ENCODE results near the gene WDFY2. TPM values are rescaled to one million over a fixed set of nuclear protein-coding genes. Genes with fewer than 3 reads are reported as not detected.

WDFY2 gene
- total RNA-seq, 4 donors from 2014 or later = 5.2 to 11.5 (median 8.5) TPM

DNA sequence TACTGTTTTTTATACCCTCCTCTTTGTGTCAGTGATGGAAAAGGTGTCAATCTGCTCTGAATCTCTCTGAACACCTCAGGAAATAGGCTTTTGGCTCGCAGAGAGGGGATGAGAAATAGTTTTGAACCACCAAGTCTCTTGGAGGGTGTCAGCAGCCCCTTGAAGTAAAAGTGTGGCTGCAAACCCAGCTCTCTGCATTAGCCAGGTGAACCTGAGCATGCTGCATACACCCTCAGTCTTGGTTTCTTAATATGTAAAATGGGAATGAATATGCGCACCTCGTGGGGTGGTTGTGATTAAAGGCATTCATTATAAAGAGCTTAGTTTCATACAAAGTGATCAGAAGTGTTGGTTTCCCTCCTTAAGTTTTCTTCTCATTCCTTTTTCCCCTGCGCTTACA lies 221.1 kb downstream of the WDFY2 start:
- no peaks in the 10 kb centered on the region for H3K27me3 ChIP-seq
- 82% methylated on average over 4 of the region's 4 CpGs; no CpG with 5 or more reads in 1 of the 2 donors for WGBS, 2 donors (ENCODE audit: low coverage in 1 of 2)
- TF ChIP-seq POLR2AphosphoS5 (IDR thresholded peaks at IDR 0.05) = no peak
- H3K4me1 ChIP-seq = peaks cover 2 to 56% (median 27%) of the 10 kb centered on the region in 3 donors
- ATAC-seq = no peak
- H3K27ac ChIP-seq = peak overlapping the region in 3 of 4 donors; percentile 97 to 100 (median 99)
- peak overlapping the region in 1 of 2 donors; percentile 87 for H3K4me3 ChIP-seq
- H3K36me3 ChIP-seq = no peaks in the 10 kb centered on the region
- no peaks in the 10 kb centered on the region for H3K9me3 ChIP-seq

DNA sequence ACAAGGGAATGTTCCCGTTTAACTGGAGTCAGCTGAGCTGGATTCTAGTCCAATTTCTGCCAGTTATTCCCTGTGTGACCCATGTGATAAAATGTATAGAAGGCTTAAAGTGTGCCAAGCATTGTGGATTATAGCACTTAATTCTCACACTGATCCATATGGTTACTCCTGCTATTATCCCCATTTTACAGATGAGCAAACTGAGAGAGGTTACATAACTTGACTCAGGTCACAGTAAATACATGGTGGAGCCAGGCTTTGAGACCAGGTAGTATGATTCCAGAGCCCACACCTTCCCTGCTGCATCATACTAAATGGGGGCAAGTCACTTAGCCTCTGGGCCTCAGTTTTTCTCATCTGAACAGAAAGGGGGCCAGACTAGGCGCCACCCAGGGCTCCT lies 221.7 kb downstream of the WDFY2 start:
- H3K9me3 ChIP-seq = no peaks in the 10 kb centered on the region
- no peak for ATAC-seq
- no peaks in the 10 kb centered on the region for H3K36me3 ChIP-seq
- peaks cover 2 to 50% (median 27%) of the 10 kb centered on the region in 3 donors for H3K4me1 ChIP-seq
- H3K4me3 ChIP-seq = no peak overlapping the region
- no peaks in the 10 kb centered on the region for H3K27me3 ChIP-seq
- 100% methylated on average over 1 of the region's 2 CpGs for WGBS, 2 donors (ENCODE audit: low coverage in 1 of 2)
- TF ChIP-seq POLR2A (IDR thresholded peaks at IDR 0.05) = no peak
- no peak for TF ChIP-seq POLR2AphosphoS5 (IDR thresholded peaks at IDR 0.05)
- TF ChIP-seq EP300 (IDR thresholded peaks at IDR 0.05) = no peak
- no peak for TF ChIP-seq CTCF (IDR thresholded peaks at IDR 0.05)
- H3K27ac ChIP-seq = peak overlapping the region in 3 of 4 donors; percentile 97 to 100 (median 99)

GRCh38 chr13:51806566-51806965 lies 222.3 kb downstream of the WDFY2 start:
- no peak overlapping the region for H3K27ac ChIP-seq
- no peaks in the 10 kb centered on the region for H3K27me3 ChIP-seq
- no peaks in the 10 kb centered on the region for H3K9me3 ChIP-seq
- no peaks in the 10 kb centered on the region for H3K36me3 ChIP-seq
- WGBS, 2 donors (ENCODE audit: low coverage in 1 of 2) = 60 to 69% methylated on average over 2 of the region's 2 CpGs
- no peak overlapping the region for H3K4me3 ChIP-seq
- ATAC-seq = no peak
- TF ChIP-seq CTCF (IDR thresholded peaks at IDR 0.05) (no peak), EP300 (IDR thresholded peaks at IDR 0.05) (no peak), POLR2A (IDR thresholded peaks at IDR 0.05) (no peak), POLR2AphosphoS5 (IDR thresholded peaks at IDR 0.05) (no peak)
- H3K4me1 ChIP-seq = peaks cover 2 to 44% (median 22%) of the 10 kb centered on the region in 3 donors

DNA sequence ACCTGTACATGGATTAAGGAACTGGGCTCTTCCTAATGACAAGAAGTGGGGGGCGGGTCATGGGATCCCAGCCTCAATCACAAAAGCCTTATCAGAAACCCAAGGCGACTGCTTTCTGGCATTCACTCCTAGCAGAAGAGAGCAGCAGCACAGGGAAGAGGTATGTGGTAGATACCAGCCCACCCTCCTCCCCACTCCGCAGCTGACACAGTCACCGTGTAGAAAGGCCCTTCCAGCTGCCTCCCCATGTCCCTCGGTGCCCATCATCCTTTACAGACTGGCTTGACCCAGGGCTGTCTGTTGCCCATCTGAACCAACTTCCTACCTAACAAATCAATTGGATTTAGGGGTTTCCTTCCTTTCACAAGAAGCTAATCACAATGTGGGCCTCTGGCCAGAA lies 222.8 kb downstream of the WDFY2 start:
- ATAC-seq = no peak
- Histone ChIP-seq H3K36me3 (no peaks in the 10 kb centered on the region), H3K4me3 (no peak overlapping the region), H3K27ac (no peak overlapping the region), H3K4me1 (peaks cover 2 to 39% (median 19%) of the 10 kb centered on the region in 3 donors), H3K27me3 (no peaks in the 10 kb centered on the region), H3K9me3 (no peaks in the 10 kb centered on the region)
- no peak for TF ChIP-seq POLR2A (IDR thresholded peaks at IDR 0.05)
- TF ChIP-seq POLR2AphosphoS5 (IDR thresholded peaks at IDR 0.05) = no peak
- TF ChIP-seq EP300 (IDR thresholded peaks at IDR 0.05) = no peak
- TF ChIP-seq CTCF (IDR thresholded peaks at IDR 0.05) = no peak
- 77 to 78% methylated on average over 4 to 5 of the region's 5 CpGs for WGBS, 2 donors (ENCODE audit: low coverage in 1 of 2)

- no peaks in the 10 kb centered on the region for H3K27me3 ChIP-seq
- no peak overlapping the region for H3K27ac ChIP-seq
- H3K4me3 ChIP-seq = no peak overlapping the region
- no peak for ATAC-seq
- H3K4me1 ChIP-seq = peaks cover 0 to 24% (median 7%) of the 10 kb centered on the region in 3 donors
- no peaks in the 10 kb centered on the region for H3K36me3 ChIP-seq
- no peak for TF ChIP-seq POLR2A (IDR thresholded peaks at IDR 0.05)
- TF ChIP-seq EP300 (IDR thresholded peaks at IDR 0.05) = no peak
- no peak for TF ChIP-seq POLR2AphosphoS5 (IDR thresholded peaks at IDR 0.05)
- no peak for TF ChIP-seq CTCF (IDR thresholded peaks at IDR 0.05)
- H3K9me3 ChIP-seq = no peaks in the 10 kb centered on the region
These were observed 224.5 kb downstream of the WDFY2 start for GRCh38 chr13:51808811-51809210.
